22Rv1 (cell line): ENCODE measurements around the gene SMYD2.
A peak's percentile ranks its signal among the peaks of the same experiment; 100 is the strongest.

Experiments
- ZFX ChIP-seq: fragments of 450-650 bp; IDR thresholded peaks from 2 replicates; pipeline ENCODE4 v1.6.1; 2017; ENCODE audit warnings: antibody characterized with exemption, borderline replicate concordance
- TF ChIP-seq, protein P1 (sequence below): fragments of 450-650 bp; IDR thresholded peaks from 2 replicates; pipeline ENCODE4 v1.5.1; 2017; ENCODE audit warnings: mild to moderate bottlenecking

GRCh38 chr1:214280386-214281020, 456 bp upstream of the SMYD2 start:
- TF ChIP-seq, protein P1, sequence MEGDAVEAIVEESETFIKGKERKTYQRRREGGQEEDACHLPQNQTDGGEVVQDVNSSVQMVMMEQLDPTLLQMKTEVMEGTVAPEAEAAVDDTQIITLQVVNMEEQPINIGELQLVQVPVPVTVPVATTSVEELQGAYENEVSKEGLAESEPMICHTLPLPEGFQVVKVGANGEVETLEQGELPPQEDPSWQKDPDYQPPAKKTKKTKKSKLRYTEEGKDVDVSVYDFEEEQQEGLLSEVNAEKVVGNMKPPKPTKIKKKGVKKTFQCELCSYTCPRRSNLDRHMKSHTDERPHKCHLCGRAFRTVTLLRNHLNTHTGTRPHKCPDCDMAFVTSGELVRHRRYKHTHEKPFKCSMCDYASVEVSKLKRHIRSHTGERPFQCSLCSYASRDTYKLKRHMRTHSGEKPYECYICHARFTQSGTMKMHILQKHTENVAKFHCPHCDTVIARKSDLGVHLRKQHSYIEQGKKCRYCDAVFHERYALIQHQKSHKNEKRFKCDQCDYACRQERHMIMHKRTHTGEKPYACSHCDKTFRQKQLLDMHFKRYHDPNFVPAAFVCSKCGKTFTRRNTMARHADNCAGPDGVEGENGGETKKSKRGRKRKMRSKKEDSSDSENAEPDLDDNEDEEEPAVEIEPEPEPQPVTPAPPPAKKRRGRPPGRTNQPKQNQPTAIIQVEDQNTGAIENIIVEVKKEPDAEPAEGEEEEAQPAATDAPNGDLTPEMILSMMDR: 0 out of 2 replicates have a peak, but pooled peaks have one; percentile 6
- TF ChIP-seq ZFX: no peak
